ENCODE measurements around the gene ITPRID2. TPM values are rescaled to one million over a fixed set of nuclear protein-coding genes. Genes with fewer than 3 reads are reported as not detected.

The ITPRID2 gene
- total RNA-seq, 4 donors from 2014 or later, result 20.1 to 69.2 (median 60.1) TPM

GRCh38 chr2:181847702-181848101 is 43.8 kb upstream of the ITPRID2 start:
- intact Hi-C loops (cut with DNase I), result no loop called here
- H3K4me3 ChIP-seq, result no peak overlapping the region
- H3K27ac ChIP-seq, result no peak overlapping the region
- no peaks in the 10 kb centered on the region for H3K27me3 ChIP-seq
- TF ChIP-seq POLR2A (IDR thresholded peaks at IDR 0.05) (no peak), CTCF (IDR thresholded peaks at IDR 0.05) (no peak)
- no peaks in the 10 kb centered on the region for H3K36me3 ChIP-seq
- H3K9me3 ChIP-seq, result no peaks in the 10 kb centered on the region
- H3K4me1 ChIP-seq, result peaks cover 0 to 3% (median 0%) of the 10 kb centered on the region in 3 donors
- no peak for DNase-seq
- WGBS, 2 donors, result 56 to 90% methylated on average over 2 of the region's 2 CpGs

GRCh38 chr2:181848261-181848886 is 43.2 kb upstream of the ITPRID2 start:
- peaks cover 0 to 3% (median 0%) of the 10 kb centered on the region in 3 donors for H3K4me1 ChIP-seq
- no peaks in the 10 kb centered on the region for H3K36me3 ChIP-seq
- H3K27ac ChIP-seq, result no peak overlapping the region
- DNase-seq, result no peak
- TF ChIP-seq CTCF (IDR thresholded peaks at IDR 0.05), result no peak
- TF ChIP-seq POLR2A (IDR thresholded peaks at IDR 0.05), result no peak
- H3K9me3 ChIP-seq, result no peaks in the 10 kb centered on the region
- no peaks in the 10 kb centered on the region for H3K27me3 ChIP-seq
- WGBS, 2 donors, result 69 to 75% methylated on average over 3 of the region's 3 CpGs
- intact Hi-C loops (cut with DNase I), result no loop called here
- H3K4me3 ChIP-seq, result no peak overlapping the region

- WGBS, 2 donors, result 71 to 87% methylated on average over 1 of the region's 1 CpG
These were observed 41.9 kb upstream of the ITPRID2 start for GRCh38 chr2:181849601-181850000.

GRCh38 chr2:181850936-181851560 is 40.5 kb upstream of the ITPRID2 start:
- no peak overlapping the region for H3K4me3 ChIP-seq
- H3K27me3 ChIP-seq, result no peaks in the 10 kb centered on the region
- intact Hi-C loops (cut with DNase I), result no loop called here
- peaks cover 0 to 6% (median 3%) of the 10 kb centered on the region in 3 donors for H3K4me1 ChIP-seq
- no peaks in the 10 kb centered on the region for H3K9me3 ChIP-seq
- TF ChIP-seq CTCF (IDR thresholded peaks at IDR 0.05) (no peak), POLR2A (IDR thresholded peaks at IDR 0.05) (no peak)
- no peak for DNase-seq
- H3K27ac ChIP-seq, result no peak overlapping the region
- H3K36me3 ChIP-seq, result no peaks in the 10 kb centered on the region

More at GRCh38 chr2:181849601-181850000, 41.9 kb upstream of the ITPRID2 start:
- TF ChIP-seq POLR2A (IDR thresholded peaks at IDR 0.05) (no peak), CTCF (IDR thresholded peaks at IDR 0.05) (no peak)
- Histone ChIP-seq H3K4me3 (no peak overlapping the region), H3K27ac (no peak overlapping the region), H3K9me3 (no peaks in the 10 kb centered on the region), H3K27me3 (no peaks in the 10 kb centered on the region), H3K4me1 (peaks cover 0 to 3% (median 3%) of the 10 kb centered on the region in 3 donors), H3K36me3 (no peaks in the 10 kb centered on the region)
- intact Hi-C loops (cut with DNase I), result no loop called here
- no peak for DNase-seq

GRCh38 chr2:181851726-181852125 is 39.8 kb upstream of the ITPRID2 start:
- TF ChIP-seq CTCF (IDR thresholded peaks at IDR 0.05) (no peak), POLR2A (IDR thresholded peaks at IDR 0.05) (no peak)
- Histone ChIP-seq H3K27ac (no peak overlapping the region), H3K4me1 (peaks cover 0 to 6% (median 3%) of the 10 kb centered on the region in 3 donors), H3K4me3 (no peak overlapping the region), H3K36me3 (no peaks in the 10 kb centered on the region), H3K27me3 (no peaks in the 10 kb centered on the region), H3K9me3 (no peaks in the 10 kb centered on the region)
- intact Hi-C loops (cut with DNase I), result no loop called here
- no peak for DNase-seq
